Body of pancreas (tissue), 4 donors: ENCODE results near the gene DNAJC1.

ENCODE experiments used
- CTCF ChIP-seq, 7 experiments: fragments of 450-650 bp in 4 of 7; fragments of 200-600 bp in 3 of 7; sonication (generic) in 3 of 7; IDR thresholded peaks; one replicate each; pipeline ENCODE4 v1.5.1; 2016 to 2019; ENCODE audit warnings: antibody characterized with exemption in 7 of 7
- POLR2A ChIP-seq, 3 donors: fragments of 450-650 bp; IDR thresholded peaks; one replicate each; pipeline ENCODE4 v1.6.1; 2016; ENCODE audit warnings: antibody characterized with exemption in 3 of 3, mild to moderate bottlenecking in 2 of 3

- TF ChIP-seq CTCF (IDR thresholded peaks at IDR 0.05), result no peak
- no peak for TF ChIP-seq POLR2A (IDR thresholded peaks at IDR 0.05)
Observed at GRCh38 chr10:22042557-22043326, 39.2 kb upstream of the DNAJC1 start.
